ENCODE results near the gene SMIM11.
"Not testable (repeated sequence)": the region's sequence is repeated elsewhere in the genome, so short reads cannot be mapped to it uniquely, and the experiment has no call there.

The SMIM11 gene

DNA sequence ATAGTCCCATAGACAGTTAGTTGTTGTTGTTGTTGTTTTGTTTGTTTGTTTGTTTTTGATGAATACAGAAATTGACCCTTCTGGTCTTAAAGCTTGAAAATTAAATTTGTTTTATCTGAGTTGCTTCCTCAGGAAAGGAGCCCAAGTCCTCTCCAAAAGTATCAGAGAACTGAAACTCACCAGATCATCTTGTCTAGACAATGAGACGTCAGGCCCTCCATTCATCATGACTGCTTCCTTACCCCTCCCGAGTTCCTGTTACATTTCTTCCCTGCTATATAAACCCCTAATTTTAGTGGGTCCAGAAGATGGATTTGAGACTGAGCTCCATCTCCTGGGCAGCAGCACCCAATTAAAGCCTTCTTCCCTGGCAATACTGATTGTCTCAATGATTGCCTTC is 31.4 kb downstream of the SMIM11 start:
- H3K36me3 ChIP-seq (ENCODE audit: control insufficient read depth, insufficient read depth, low read length); H3K4me1 ChIP-seq (ENCODE audit: control insufficient read depth, insufficient read depth, low read length); H3K9me3 ChIP-seq (ENCODE audit: control insufficient read depth, insufficient read depth, low read length); H3K4me3 ChIP-seq (ENCODE audit: low read length); H3K27ac ChIP-seq (ENCODE audit: low read length); DNase-seq (ENCODE audit: low read depth, low spot score); H3K27me3 ChIP-seq (ENCODE audit: control insufficient read depth, insufficient read depth, low read length): not testable (repeated sequence)
- WGBS (ENCODE audit: insufficient coverage, insufficient read length): no CpG with 5 or more reads among the region's 2 CpGs

DNA sequence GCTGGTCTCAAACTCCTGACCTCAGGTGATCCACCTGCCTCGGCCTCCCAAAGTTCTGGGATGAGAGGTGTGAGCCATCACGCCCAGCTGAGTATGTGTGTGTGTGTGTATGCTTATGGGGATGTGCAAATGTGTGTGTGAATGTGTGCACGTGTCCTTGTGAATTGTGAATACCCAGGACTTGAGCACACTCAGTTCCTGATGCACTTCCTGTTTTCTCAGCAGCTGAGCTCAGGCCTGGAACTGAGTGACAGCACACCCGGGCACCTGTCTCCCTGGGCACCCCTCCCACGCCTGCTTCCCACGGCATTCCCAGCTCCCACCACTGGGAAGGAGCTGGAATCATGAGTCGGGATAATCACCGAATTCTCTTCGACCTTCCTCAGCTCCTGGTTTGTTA is 32.0 kb downstream of the SMIM11 start:
- H3K4me3 ChIP-seq (ENCODE audit: low read length); H3K27me3 ChIP-seq (ENCODE audit: control insufficient read depth, insufficient read depth, low read length); DNase-seq (ENCODE audit: low read depth, low spot score); H3K9me3 ChIP-seq (ENCODE audit: control insufficient read depth, insufficient read depth, low read length); H3K4me1 ChIP-seq (ENCODE audit: control insufficient read depth, insufficient read depth, low read length); H3K27ac ChIP-seq (ENCODE audit: low read length); H3K36me3 ChIP-seq (ENCODE audit: control insufficient read depth, insufficient read depth, low read length): not testable (repeated sequence)
- no CpG with 5 or more reads among the region's 9 CpGs for WGBS (ENCODE audit: insufficient coverage, insufficient read length)

DNA sequence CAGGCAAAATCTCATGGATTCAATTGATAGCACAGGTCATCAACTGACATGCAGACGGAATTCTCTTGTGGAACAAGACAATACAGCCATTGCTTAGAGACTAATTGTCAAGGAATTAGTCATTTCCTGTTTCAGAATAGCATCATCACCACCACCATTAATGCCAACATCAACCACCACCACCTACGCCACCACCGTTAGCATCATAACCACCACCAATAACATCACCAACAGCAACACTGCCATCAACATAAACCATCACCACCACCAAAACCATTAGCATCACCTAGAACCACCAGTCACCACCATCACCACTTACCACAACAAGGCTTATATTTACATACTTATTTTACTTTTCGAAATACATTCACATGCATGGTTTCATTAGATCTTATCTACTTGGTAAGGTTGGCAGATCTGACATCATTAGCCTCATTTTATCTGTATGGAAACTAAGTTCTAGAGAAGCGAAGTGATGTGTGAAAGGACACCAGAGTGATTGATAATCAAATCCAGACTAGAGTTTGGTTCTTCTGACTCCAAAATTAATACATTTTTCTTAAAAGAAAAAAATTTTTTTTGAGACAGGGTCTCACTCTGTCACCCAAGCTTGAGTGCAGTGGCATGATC is 42.3 kb downstream of the SMIM11 start:
- not testable (repeated sequence) for H3K4me1 ChIP-seq (ENCODE audit: control insufficient read depth, insufficient read depth, low read length); DNase-seq (ENCODE audit: low read depth, low spot score); H3K9me3 ChIP-seq (ENCODE audit: control insufficient read depth, insufficient read depth, low read length); H3K36me3 ChIP-seq (ENCODE audit: control insufficient read depth, insufficient read depth, low read length); H3K27me3 ChIP-seq (ENCODE audit: control insufficient read depth, insufficient read depth, low read length); H3K27ac ChIP-seq (ENCODE audit: low read length); H3K4me3 ChIP-seq (ENCODE audit: low read length)
- WGBS (ENCODE audit: insufficient coverage, insufficient read length): no CpG with 5 or more reads among the region's 5 CpGs

DNA sequence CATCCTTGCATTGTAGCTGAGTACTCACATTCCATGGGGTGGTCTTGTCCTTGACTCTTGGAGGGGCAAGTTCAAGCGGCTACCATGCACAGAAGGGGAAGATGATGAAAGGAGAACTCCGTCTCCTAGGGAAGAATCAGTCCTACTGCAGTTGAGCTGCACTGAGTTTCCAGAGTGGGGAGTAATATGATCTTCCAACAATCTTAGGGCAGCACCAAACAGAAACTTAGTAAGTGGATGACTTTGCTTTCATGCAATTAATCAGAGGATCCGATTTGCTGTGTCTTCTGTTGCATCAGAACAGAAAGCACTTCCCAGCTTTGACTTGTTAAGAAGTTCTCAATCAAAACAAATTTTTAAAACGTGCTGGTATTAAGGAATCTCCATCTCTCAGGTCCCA is 48.5 kb downstream of the SMIM11 start, which contains the start of gene SMIM34:
Gene SMIM34, minus strand, starts transcription at position 147 of the 400 bp plus-strand sequence. Its CDS starts 112 bp downstream, at position 35.
- H3K4me3 ChIP-seq (ENCODE audit: low read length); DNase-seq (ENCODE audit: low read depth, low spot score); H3K36me3 ChIP-seq (ENCODE audit: control insufficient read depth, insufficient read depth, low read length); H3K27ac ChIP-seq (ENCODE audit: low read length); H3K4me1 ChIP-seq (ENCODE audit: control insufficient read depth, insufficient read depth, low read length); H3K9me3 ChIP-seq (ENCODE audit: control insufficient read depth, insufficient read depth, low read length); H3K27me3 ChIP-seq (ENCODE audit: control insufficient read depth, insufficient read depth, low read length): not testable (repeated sequence)
- no CpG with 5 or more reads among the region's 4 CpGs for WGBS (ENCODE audit: insufficient coverage, insufficient read length)

DNA sequence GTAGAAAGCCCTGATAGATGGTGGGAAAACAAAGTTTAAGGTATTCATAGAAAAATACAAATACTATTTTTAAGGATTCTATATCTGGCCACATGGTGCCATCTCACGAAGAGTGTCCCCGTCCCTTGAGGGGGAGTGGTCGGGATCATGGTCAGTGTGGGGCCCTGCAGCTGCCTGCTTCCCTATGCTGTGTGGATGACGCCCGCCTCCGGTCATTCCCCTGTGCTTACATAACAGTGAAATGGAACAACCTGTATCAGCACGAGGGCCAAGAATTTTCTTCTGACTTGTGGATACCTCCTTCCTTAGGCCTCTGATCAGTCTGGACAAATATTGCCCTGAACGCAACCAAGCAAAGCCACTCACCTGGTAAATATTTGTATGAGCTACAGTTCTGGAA is 52.0 kb downstream of the SMIM11 start:
- DNase-seq (ENCODE audit: low read depth, low spot score); H3K4me1 ChIP-seq (ENCODE audit: control insufficient read depth, insufficient read depth, low read length); H3K9me3 ChIP-seq (ENCODE audit: control insufficient read depth, insufficient read depth, low read length); H3K4me3 ChIP-seq (ENCODE audit: low read length); H3K27ac ChIP-seq (ENCODE audit: low read length); H3K27me3 ChIP-seq (ENCODE audit: control insufficient read depth, insufficient read depth, low read length); H3K36me3 ChIP-seq (ENCODE audit: control insufficient read depth, insufficient read depth, low read length): not testable (repeated sequence)
- no CpG with 5 or more reads among the region's 8 CpGs for WGBS (ENCODE audit: insufficient coverage, insufficient read length)

DNA sequence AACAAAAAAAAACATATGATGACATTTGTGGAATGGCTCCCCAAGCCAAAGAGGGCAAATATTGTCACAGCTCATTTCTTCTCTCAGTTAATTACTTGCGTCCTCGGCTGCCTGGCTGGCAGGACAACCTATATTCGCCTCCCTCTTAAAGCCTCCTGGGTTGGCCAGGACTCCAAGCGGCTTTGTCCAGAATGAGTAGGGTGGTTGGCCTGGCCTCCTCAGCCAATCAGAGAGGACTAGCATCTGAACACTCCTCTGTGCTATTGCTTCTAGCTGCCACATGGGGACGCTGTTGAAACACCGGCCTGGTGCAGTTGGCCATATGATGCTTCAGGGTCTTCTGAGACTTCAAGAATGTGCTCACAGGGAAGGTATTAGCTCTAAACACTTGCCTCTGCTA is 53.1 kb downstream of the SMIM11 start:
- DNase-seq (ENCODE audit: low read depth, low spot score); H3K9me3 ChIP-seq (ENCODE audit: control insufficient read depth, insufficient read depth, low read length); H3K4me1 ChIP-seq (ENCODE audit: control insufficient read depth, insufficient read depth, low read length); H3K27ac ChIP-seq (ENCODE audit: low read length); H3K36me3 ChIP-seq (ENCODE audit: control insufficient read depth, insufficient read depth, low read length); H3K4me3 ChIP-seq (ENCODE audit: low read length); H3K27me3 ChIP-seq (ENCODE audit: control insufficient read depth, insufficient read depth, low read length): not testable (repeated sequence)
- WGBS (ENCODE audit: insufficient coverage, insufficient read length): no CpG with 5 or more reads among the region's 6 CpGs

DNA sequence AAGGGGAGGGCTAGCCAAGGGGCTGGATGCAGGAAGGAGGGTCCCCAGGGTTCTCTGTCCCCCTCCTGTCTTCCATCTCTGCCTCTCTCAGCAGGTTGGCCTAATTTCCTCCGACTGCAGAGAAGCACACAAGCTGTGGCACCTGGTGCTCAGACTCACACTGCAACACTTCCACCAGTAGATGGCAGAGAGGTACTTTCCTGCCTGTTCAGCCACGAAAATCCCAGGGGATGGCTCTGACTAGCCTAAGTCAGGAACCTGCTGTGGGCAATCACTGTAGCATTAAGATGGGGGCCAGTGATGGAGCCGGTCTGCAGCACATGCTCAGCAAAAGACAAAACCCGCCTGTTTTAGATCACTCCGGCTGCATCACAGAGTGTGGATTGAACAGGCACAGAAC is 54.4 kb downstream of the SMIM11 start:
- H3K27ac ChIP-seq (ENCODE audit: low read length); H3K36me3 ChIP-seq (ENCODE audit: control insufficient read depth, insufficient read depth, low read length); H3K4me1 ChIP-seq (ENCODE audit: control insufficient read depth, insufficient read depth, low read length); H3K9me3 ChIP-seq (ENCODE audit: control insufficient read depth, insufficient read depth, low read length); H3K27me3 ChIP-seq (ENCODE audit: control insufficient read depth, insufficient read depth, low read length); DNase-seq (ENCODE audit: low read depth, low spot score); H3K4me3 ChIP-seq (ENCODE audit: low read length): not testable (repeated sequence)
- no CpG with 5 or more reads among the region's 5 CpGs for WGBS (ENCODE audit: insufficient coverage, insufficient read length)
